Neural crest cell (in vitro differentiated cells): ENCODE data around the gene STX3. TPM values are rescaled to one million over a fixed set of nuclear protein-coding genes. Genes with fewer than 3 reads are reported as not detected.
"Not testable (repeated sequence)": the region's sequence is repeated elsewhere in the genome, so short reads cannot be mapped to it uniquely, and the experiment has no call there.

Source experiments
- DNase-seq: peaks from one replicate; pipeline ENCODE4 v3.0.0; 2021; ENCODE audit warnings: low read depth, mixed read lengths, low spot score
- H3K27ac Mint-ChIP-seq: one replicate; pipeline ENCODE4 v1.8.0; 2021; ENCODE audit warnings: mild to moderate bottlenecking, mixed read lengths; ENCODE audit not compliant: unreplicated experiment
- H3K27me3 Mint-ChIP-seq: 2 replicates; pipeline ENCODE4 v1.8.0; 2021; ENCODE audit warnings: low read depth, mild to moderate bottlenecking, mixed read lengths
- H3K36me3 Mint-ChIP-seq: 2 replicates; pipeline ENCODE4 v1.8.0; 2021; ENCODE audit warnings: low read depth, mild to moderate bottlenecking, mixed read lengths
- H3K4me1 Mint-ChIP-seq: 2 replicates; pipeline ENCODE4 v1.8.0; 2021; ENCODE audit warnings: mixed read lengths
- H3K4me3 Mint-ChIP-seq: one replicate; pipeline ENCODE4 v1.8.0; 2021; ENCODE audit warnings: mild to moderate bottlenecking, mixed read lengths
- H3K9me3 Mint-ChIP-seq: 2 replicates; pipeline ENCODE4 v1.8.0; 2021; ENCODE audit warnings: mixed read lengths
- total RNA-seq: library from RNA; stranded (reverse); gene quantifications from 2 replicates; pipeline ENCODE4 v1.2.1, GENCODE V29; 2021
- TF ChIP-seq, protein P1 (sequence below): fragments of 200-600 bp; sonication (generic); conservative IDR thresholded peaks from 2 replicates; pipeline ENCODE4 v1.5.0; 2021; ENCODE audit warnings: antibody characterized with exemption, mild to moderate bottlenecking

The STX3 gene
- total RNA-seq, 1 donor from 2014 or later = 6.5 TPM

DNA sequence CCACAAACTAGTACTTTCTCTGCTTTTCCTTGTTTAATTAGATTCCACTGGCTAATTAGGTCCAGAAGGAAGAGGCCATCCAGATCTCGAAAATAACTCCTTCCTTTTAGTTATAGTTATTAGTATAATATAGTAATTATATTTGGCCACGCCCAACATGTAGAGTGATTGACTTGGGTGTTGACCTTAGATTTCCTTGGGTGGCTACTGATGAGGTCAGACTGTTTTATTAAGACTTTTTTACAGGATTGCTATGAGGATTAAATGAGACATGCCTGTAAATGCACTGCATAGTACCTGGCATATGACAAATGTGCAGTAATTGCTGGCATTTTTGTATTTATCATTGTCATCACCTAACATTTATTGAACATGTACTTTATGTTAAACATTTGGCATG, 26.9 kb downstream of the STX3 start:
- TF ChIP-seq, protein P1, sequence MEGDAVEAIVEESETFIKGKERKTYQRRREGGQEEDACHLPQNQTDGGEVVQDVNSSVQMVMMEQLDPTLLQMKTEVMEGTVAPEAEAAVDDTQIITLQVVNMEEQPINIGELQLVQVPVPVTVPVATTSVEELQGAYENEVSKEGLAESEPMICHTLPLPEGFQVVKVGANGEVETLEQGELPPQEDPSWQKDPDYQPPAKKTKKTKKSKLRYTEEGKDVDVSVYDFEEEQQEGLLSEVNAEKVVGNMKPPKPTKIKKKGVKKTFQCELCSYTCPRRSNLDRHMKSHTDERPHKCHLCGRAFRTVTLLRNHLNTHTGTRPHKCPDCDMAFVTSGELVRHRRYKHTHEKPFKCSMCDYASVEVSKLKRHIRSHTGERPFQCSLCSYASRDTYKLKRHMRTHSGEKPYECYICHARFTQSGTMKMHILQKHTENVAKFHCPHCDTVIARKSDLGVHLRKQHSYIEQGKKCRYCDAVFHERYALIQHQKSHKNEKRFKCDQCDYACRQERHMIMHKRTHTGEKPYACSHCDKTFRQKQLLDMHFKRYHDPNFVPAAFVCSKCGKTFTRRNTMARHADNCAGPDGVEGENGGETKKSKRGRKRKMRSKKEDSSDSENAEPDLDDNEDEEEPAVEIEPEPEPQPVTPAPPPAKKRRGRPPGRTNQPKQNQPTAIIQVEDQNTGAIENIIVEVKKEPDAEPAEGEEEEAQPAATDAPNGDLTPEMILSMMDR = no peak
- Mint-ChIP-seq H3K36me3 (no peaks in the 10 kb centered on the region), H3K27ac (no peak overlapping the region), H3K9me3 (no peaks in the 10 kb centered on the region), H3K27me3 (no peaks in the 10 kb centered on the region), H3K4me1 (no peaks in the 10 kb centered on the region), H3K4me3 (no peak overlapping the region)
- no peak for DNase-seq

DNA sequence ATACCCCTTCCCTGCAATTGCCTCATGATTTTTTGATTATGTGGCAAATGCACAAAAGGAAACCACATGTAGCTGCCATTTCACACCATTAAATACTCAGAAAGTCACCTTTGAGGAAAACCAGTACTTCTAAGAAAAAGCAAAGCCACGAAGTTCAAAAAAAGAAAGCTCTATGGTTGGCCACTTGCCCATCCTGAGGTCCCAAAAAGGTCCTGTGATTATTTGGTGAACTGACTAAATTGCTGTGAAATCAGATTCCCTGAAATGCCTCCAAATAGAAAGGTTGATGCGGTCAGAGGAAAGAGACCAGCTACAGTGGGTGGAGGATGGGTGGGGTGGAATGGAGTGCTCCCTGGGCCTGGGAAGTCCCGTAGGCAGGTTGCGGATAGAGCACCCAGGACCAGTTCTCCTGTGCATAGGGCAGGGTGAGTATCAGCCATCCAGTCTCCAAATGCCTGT, 28.5 kb downstream of the STX3 start:
- Mint-ChIP-seq H3K36me3 (no peaks in the 10 kb centered on the region), H3K27me3 (no peaks in the 10 kb centered on the region), H3K4me1 (no peaks in the 10 kb centered on the region), H3K27ac (no peak overlapping the region), H3K4me3 (no peak overlapping the region), H3K9me3 (no peaks in the 10 kb centered on the region)
- TF ChIP-seq, protein P1 = no peak
- DNase-seq = no peak

DNA sequence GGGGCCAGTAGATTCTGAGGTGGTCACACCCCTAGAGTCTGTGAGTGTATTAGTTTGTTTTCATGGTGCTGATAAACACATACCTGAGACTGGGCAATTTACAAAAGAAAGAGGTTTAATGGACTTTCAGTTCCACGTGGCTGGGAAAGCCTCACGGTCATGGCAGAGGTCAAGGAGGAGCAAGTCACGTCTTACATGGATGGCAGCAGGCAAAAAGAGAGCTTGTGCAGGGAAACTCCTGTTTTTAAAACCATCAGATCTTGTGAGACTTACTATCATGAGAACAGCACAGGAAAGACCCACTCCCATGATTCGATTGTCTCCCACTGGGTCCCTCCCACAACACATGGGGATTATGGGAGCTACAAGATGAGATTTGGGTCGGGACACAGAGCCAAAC, 29.3 kb downstream of the STX3 start:
- H3K9me3 Mint-ChIP-seq, H3K27me3 Mint-ChIP-seq, H3K4me1 Mint-ChIP-seq, H3K4me3 Mint-ChIP-seq, H3K36me3 Mint-ChIP-seq, H3K27ac Mint-ChIP-seq, DNase-seq: not testable (repeated sequence)

DNA sequence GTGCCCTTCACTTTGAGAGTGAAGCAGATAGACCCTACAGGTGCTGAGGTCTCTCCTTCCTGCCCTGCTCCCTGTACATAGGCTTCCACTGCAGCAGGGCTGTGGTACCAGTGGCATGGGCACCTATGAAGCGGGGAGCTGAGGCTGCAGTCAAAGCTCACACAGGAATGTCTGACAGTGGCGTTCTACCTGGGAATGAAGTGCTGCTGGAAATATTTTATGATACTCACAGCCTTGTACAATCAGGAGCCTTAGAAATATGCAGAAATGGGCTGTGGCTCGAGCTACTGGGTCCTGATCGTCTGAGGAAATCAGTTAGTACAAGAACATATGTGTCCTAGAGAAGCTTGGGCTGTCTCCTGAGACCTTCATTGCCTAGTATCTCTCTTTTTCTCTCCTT, 30.6 kb downstream of the STX3 start:
- H3K4me3 Mint-ChIP-seq = no peak overlapping the region
- TF ChIP-seq, protein P1 = no peak
- no peaks in the 10 kb centered on the region for H3K9me3 Mint-ChIP-seq
- H3K27ac Mint-ChIP-seq = no peak overlapping the region
- no peaks in the 10 kb centered on the region for H3K36me3 Mint-ChIP-seq
- DNase-seq = no peak
- no peaks in the 10 kb centered on the region for H3K27me3 Mint-ChIP-seq
- no peaks in the 10 kb centered on the region for H3K4me1 Mint-ChIP-seq

DNA sequence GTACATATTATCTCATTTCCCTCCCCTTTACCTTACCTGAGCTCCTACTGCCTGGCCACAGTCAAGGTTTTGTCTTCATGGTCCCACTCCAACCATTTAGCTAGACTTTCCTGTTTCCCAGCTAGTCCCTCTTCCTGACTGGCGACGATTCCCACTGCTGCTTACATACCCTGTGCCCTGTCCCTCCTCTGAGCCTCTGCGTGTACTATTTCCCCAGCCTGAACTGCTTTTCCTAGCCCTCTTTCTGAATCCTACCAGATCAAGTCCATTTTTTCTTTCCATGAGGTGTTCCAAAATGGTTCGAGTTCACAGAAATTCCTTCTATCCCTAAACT, 32.0 kb downstream of the STX3 start:
- Mint-ChIP-seq H3K9me3 (no peaks in the 10 kb centered on the region), H3K4me3 (no peak overlapping the region), H3K4me1 (no peaks in the 10 kb centered on the region), H3K27ac (peak overlapping the region; percentile 10), H3K27me3 (no peaks in the 10 kb centered on the region), H3K36me3 (no peaks in the 10 kb centered on the region)
- TF ChIP-seq, protein P1 = no peak
- DNase-seq = no peak

DNA sequence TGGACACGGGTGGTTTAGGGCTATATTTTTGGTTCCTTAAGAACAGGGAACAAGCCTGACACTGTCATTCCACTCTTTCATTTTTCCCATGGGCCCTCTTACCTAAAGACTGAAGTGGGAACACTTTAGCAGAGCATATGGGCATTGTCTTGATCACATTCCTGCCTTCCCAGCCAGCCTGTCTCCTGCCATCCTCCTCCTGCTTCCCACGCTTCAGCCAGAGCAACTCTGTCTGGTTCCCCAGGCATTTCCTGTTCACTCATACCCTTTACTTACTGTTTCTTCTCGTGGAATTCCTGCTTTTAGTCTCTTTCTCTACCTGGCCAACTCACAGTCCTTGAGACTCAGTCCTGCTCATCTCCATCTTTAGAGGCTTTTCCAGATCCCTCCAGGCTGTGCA, 32.6 kb downstream of the STX3 start:
- H3K4me3 Mint-ChIP-seq = no peak overlapping the region
- no peaks in the 10 kb centered on the region for H3K4me1 Mint-ChIP-seq
- no peaks in the 10 kb centered on the region for H3K9me3 Mint-ChIP-seq
- DNase-seq = no peak
- TF ChIP-seq, protein P1 = no peak
- H3K36me3 Mint-ChIP-seq = no peaks in the 10 kb centered on the region
- no peaks in the 10 kb centered on the region for H3K27me3 Mint-ChIP-seq
- no peak overlapping the region for H3K27ac Mint-ChIP-seq
